HCT116 (cell line): ENCODE results near the gene MRPS18A. TPM values are rescaled to one million over a fixed set of nuclear protein-coding genes. Genes with fewer than 3 reads are reported as not detected.

Experiments
- ATAC-seq: fragments of 200-7000 bp; cut with Tn5 transposase; 2 replicates; pipeline ENCODE4 v1.9.1; 2020; ENCODE audit warnings: mild to moderate bottlenecking, moderate library complexity
- BruUV-seq: library from RNA; stranded (reverse); fragments of 400-500 nt; replicated peaks from 2 replicates; lab custom pipeline; 2021; lab: Mats Ljungman, UMichigan
- CTCF ChIA-PET: fragments of 300-600 bp; sonication (Branson Sonifier 250); formaldehyde crosslinking; loops from one replicate; lab custom pipeline; 2021; ENCODE audit warnings: antibody characterized with exemption; lab: Charles Lee
- POLR2A ChIA-PET: fragments of 300-600, 350-600 bp; sonication (Branson Sonifier 250); formaldehyde crosslinking; loops from one replicate; lab custom pipeline; 2021; ENCODE audit warnings: antibody characterized with exemption; lab: Charles Lee
- RAD21 ChIA-PET, 2 experiments: fragments of 300-600 bp; sonication (Branson Sonifier 250); formaldehyde crosslinking; loops; one replicate each; lab custom pipeline; 2023; ENCODE audit warnings: low total read pairs in 2 of 2; ENCODE audit not compliant: uncharacterized antibody in 2 of 2, unreplicated experiment in 2 of 2, low non-redundant PET in 1 of 2; lab: Charles Lee
- DNase-seq: peaks from one replicate; pipeline ENCODE4 v3.0.0-alpha.2; 2010; ENCODE audit warnings: low read depth, low spot score
- H2AFZ ChIP-seq: fragments of 200-600 bp; shearing (Covaris generic), sonication (generic); 2 replicates; pipeline ENCODE4 v1.6.1; 2017; ENCODE audit warnings: low read depth, mixed run types, mixed read lengths, antibody characterized with exemption, low read length; ENCODE audit not compliant: poor library complexity, severe bottlenecking
- H3K27ac ChIP-seq: 2 replicates; pipeline ENCODE4 v1.5.1; 2012; ENCODE audit warnings: low read depth, low read length
- H3K27me3 ChIP-seq: fragments of 200-600 bp; sonication (generic); 2 replicates; pipeline ENCODE4 v1.6.1; 2016; ENCODE audit warnings: mixed run types, low read length, mixed read lengths; ENCODE audit not compliant: insufficient read depth
- H3K36me3 ChIP-seq, 2 experiments: fragments of 200-500 bp in 1 of 2; fragments of 200-600 bp in 1 of 2; sonication (Bioruptor generic) in 1 of 2; sonication (generic) in 1 of 2; 2 replicates each; pipeline versions ENCODE4 v1.5.1 to v1.6.1; 2014 to 2016; ENCODE audit warnings: low read length in 2 of 2, inconsistent platforms in 1 of 2, mixed read lengths in 1 of 2, mixed run types in 1 of 2; ENCODE audit not compliant: insufficient read depth in 2 of 2, control insufficient read depth in 1 of 2
- H3K4me1 ChIP-seq, 2 experiments: fragments of 200-600 bp in 1 of 2; sonication (generic) in 1 of 2; 2 replicates each; pipeline versions ENCODE4 v1.5.1 to v1.6.1; 2012 to 2017; ENCODE audit warnings: low read length in 2 of 2, inconsistent platforms in 1 of 2, mild to moderate bottlenecking in 1 of 2, mixed read lengths in 1 of 2, mixed run types in 1 of 2, moderate library complexity in 1 of 2; ENCODE audit not compliant: insufficient read depth in 2 of 2, control insufficient read depth in 1 of 2
- H3K4me2 ChIP-seq: fragments of 200-600 bp; sonication (generic); 2 replicates; pipeline ENCODE4 v1.6.1; 2017; ENCODE audit warnings: mixed run types, low read length, mixed read lengths
- H3K4me3 ChIP-seq, 2 experiments: fragments of 200-600 bp in 1 of 2; sonication (generic) in 1 of 2; replicated peaks in 1 of 2; 2 replicates each; pipeline ENCODE4 v1.5.1; 2011 to 2016; ENCODE audit warnings: low read length in 2 of 2, control low read depth in 1 of 2, low read depth in 1 of 2, mild to moderate bottlenecking in 1 of 2, mixed read lengths in 1 of 2, mixed run types in 1 of 2
- H3K79me2 ChIP-seq: fragments of 200-600 bp; sonication (generic); 2 replicates; pipeline ENCODE4 v1.6.1; 2017; ENCODE audit warnings: mild to moderate bottlenecking, mixed run types, low read length, moderate library complexity, mixed read lengths; ENCODE audit not compliant: insufficient read depth
- H3K9ac ChIP-seq: fragments of 200-600 bp; sonication (generic); 2 replicates; pipeline ENCODE4 v1.6.1; 2016; ENCODE audit warnings: low read length, mixed read lengths
- H3K9me2 ChIP-seq: fragments of 200-600 bp; sonication (generic), shearing (Covaris generic); 2 replicates; pipeline ENCODE4 v1.6.1; 2017; ENCODE audit warnings: mixed run types, mild to moderate bottlenecking, moderate library complexity; ENCODE audit not compliant: insufficient read depth
- H3K9me3 ChIP-seq, 2 experiments: fragments of 200-500 bp in 1 of 2; fragments of 200-600 bp in 1 of 2; sonication (Bioruptor generic) in 1 of 2; sonication (generic) in 1 of 2; 2 replicates each; pipeline ENCODE4 v1.6.1; 2014 to 2017; ENCODE audit warnings: low read length in 2 of 2, mixed read lengths in 2 of 2, inconsistent platforms in 1 of 2, low read depth in 1 of 2, mild to moderate bottlenecking in 1 of 2, mixed run types in 1 of 2, moderate library complexity in 1 of 2; ENCODE audit not compliant: control insufficient read depth in 1 of 2, insufficient read depth in 1 of 2
- H4K20me1 ChIP-seq: fragments of 200-600 bp; sonication (generic), shearing (Covaris generic); 2 replicates; pipeline ENCODE4 v1.6.1; 2017; ENCODE audit warnings: mixed run types, mild to moderate bottlenecking, moderate library complexity; ENCODE audit not compliant: insufficient read depth
- ATF3 ChIP-seq: IDR thresholded peaks from 2 replicates; pipeline ENCODE4 v1.6.1; 2012
- CBX3 ChIP-seq: IDR thresholded peaks from 2 replicates; pipeline ENCODE4 v1.6.1; 2012; ENCODE audit warnings: low read depth
- CEBPB ChIP-seq: IDR thresholded peaks from 2 replicates; pipeline ENCODE4 v1.6.1; 2012; ENCODE audit warnings: low read depth
- ELF1 ChIP-seq: IDR thresholded peaks from 2 replicates; pipeline ENCODE4 v1.6.1; 2012; ENCODE audit warnings: low read depth, borderline replicate concordance
- POLR2A ChIP-seq: IDR thresholded peaks from 2 replicates; pipeline ENCODE4 v1.7.0; 2011; ENCODE audit warnings: borderline replicate concordance; ENCODE audit not compliant: insufficient read depth, insufficient read length; ENCODE audit errors: extremely low read depth
- POLR2AphosphoS5 ChIP-seq: IDR thresholded peaks from 2 replicates; pipeline ENCODE4 v1.6.1; 2011; ENCODE audit warnings: mild to moderate bottlenecking, low read depth, low read length, moderate library complexity
- REST ChIP-seq: IDR thresholded peaks from 2 replicates; pipeline ENCODE4 v1.6.1; 2012; ENCODE audit warnings: low read depth
- SRF ChIP-seq: IDR thresholded peaks from 2 replicates; pipeline ENCODE4 v1.6.1; 2012; ENCODE audit warnings: low read depth
- YY1 ChIP-seq: IDR thresholded peaks from 2 replicates; pipeline ENCODE4 v1.6.1; 2011; ENCODE audit warnings: low read length, low read depth, moderate library complexity, mild to moderate bottlenecking; ENCODE audit not compliant: insufficient replicate concordance; ENCODE audit errors: extremely low read depth
- ZBTB33 ChIP-seq: IDR thresholded peaks from 2 replicates; pipeline ENCODE4 v1.6.1; 2011; ENCODE audit warnings: mild to moderate bottlenecking, low read length, moderate library complexity; ENCODE audit not compliant: insufficient replicate concordance; ENCODE audit errors: extremely low read depth
- ZFX ChIP-seq: fragments of 450-650 bp; IDR thresholded peaks from 2 replicates; pipeline ENCODE4 v1.6.1; 2017
- intact Hi-C: fragments of 100-400 bp; cut with micrococcal nuclease; formaldehyde crosslinking; loops from 2 replicates; pipeline ENCODE4 v1.10.0; 2022
- total RNA-seq: library from RNA; stranded (reverse); gene quantifications from one replicate; pipeline ENCODE4 v1.2.1, GENCODE V29; 2021; ENCODE audit not compliant: unreplicated experiment

The MRPS18A gene
- total RNA-seq, 1 experiment from 2014 or later = 63.0 TPM

- intact Hi-C loops = loop anchor here (2.0 to 5.0 kb wide), 2 partner anchors 143 to 617 kb away; partner anchors contain the start of genes HSP90AB1 and VEGFA
These were observed 57.9 kb downstream of the MRPS18A start for GRCh38 chr6:43629505-43630300.

GRCh38 chr6:43629104-43629504 is 58.5 kb downstream of the MRPS18A start, which contains the start of gene GTPBP2:
GTPBP2 (minus strand) TSS chr6:43629264; CDS start chr6:43629162, 102 bp downstream.
- ChIA-PET RAD21 (interaction anchor here in 1 of 2 experiments (0.7 to 1.5 kb wide), 2 partner anchors 56 to 450 kb away, joined by 4 to 7 read pairs; no protein-coding TSS in a partner anchor), POLR2A (interaction anchor here (0.6 to 3.4 kb wide), 18 partner anchors 11 to 883 kb away, joined by 3 to 43 read pairs (median 4); partner anchors contain the start of genes POLH, POLR1C, TBCC and VEGFA), CTCF (interaction anchor here (0.6 to 2.0 kb wide), 10 partner anchors 21 to 450 kb away, joined by 3 to 7 read pairs (median 4); partner anchors contain the start of gene VEGFA)
- H3K4me3 ChIP-seq = peak within 1 kb of the TSS; percentile 80 to 100
- H3K36me3 ChIP-seq = peaks cover 5 to 20% of the 10 kb centered on the region in 2 experiments; a peak in 1 of 4 replicates
- BruUV-seq = no TSS peak
- intact Hi-C loops = loop anchor here (2.0 to 5.0 kb wide), 2 partner anchors 143 to 618 kb away; partner anchors contain the start of genes HSP90AB1 and VEGFA
- peak within 1 kb of the TSS; percentile 80 for H2AFZ ChIP-seq
- H3K9me2 ChIP-seq = no peaks in the 10 kb centered on the region
- peak within 1 kb of the TSS; percentile 88 for H3K9ac ChIP-seq
- peak within 1 kb of the TSS; percentile 84 for H3K4me2 ChIP-seq
- peak within 1 kb of the TSS; percentile 86 for H3K27ac ChIP-seq
- DNase-seq = peak; percentile 97
- peak; percentile 85 for ATAC-seq
- no peaks in the 10 kb centered on the region for H4K20me1 ChIP-seq
- H3K27me3 ChIP-seq = no peaks in the 10 kb centered on the region
- no peaks in the 10 kb centered on the region for H3K9me3 ChIP-seq
- peaks cover 20 to 39% of the 10 kb centered on the region in 2 experiments for H3K4me1 ChIP-seq
- peaks cover 24% of the 10 kb centered on the region for H3K79me2 ChIP-seq
- TF ChIP-seq ZBTB33 = peak; percentile 55
- no peak for TF ChIP-seq REST
- TF ChIP-seq SRF = no peak
- TF ChIP-seq CBX3 = no peak
- no peak for TF ChIP-seq ATF3
- no peak for TF ChIP-seq CEBPB
- TF ChIP-seq YY1 = no peak
- peak; percentile 20; the same call in 1 of the 2 replicates for TF ChIP-seq ZFX

More at GRCh38 chr6:43629505-43630300, 57.9 kb downstream of the MRPS18A start:
- CTCF ChIA-PET = interaction anchor here (0.6 to 2.0 kb wide), 10 partner anchors 22 to 449 kb away, joined by 3 to 7 read pairs (median 4); partner anchors contain the start of gene VEGFA
- Histone ChIP-seq H4K20me1 (no peaks in the 10 kb centered on the region), H3K4me1 (peaks cover 20 to 39% of the 10 kb centered on the region in 2 experiments), H3K4me2 (peak overlapping the region; percentile 84), H3K36me3 (peaks cover 3 to 14% of the 10 kb centered on the region in 2 experiments; a peak in 1 of 4 replicates), H3K9me2 (no peaks in the 10 kb centered on the region), H3K27ac (peak overlapping the region; percentile 86), H3K4me3 (peak overlapping the region; percentile 80 to 100), H3K9ac (peak overlapping the region; percentile 88), H2AFZ (peak overlapping the region; percentile 80), H3K79me2 (peaks cover 24% of the 10 kb centered on the region), H3K9me3 (no peaks in the 10 kb centered on the region), H3K27me3 (no peaks in the 10 kb centered on the region)
- RAD21 ChIA-PET = interaction anchor here in 1 of 2 experiments (0.7 to 1.5 kb wide), 2 partner anchors 55 to 449 kb away, joined by 4 to 7 read pairs; no protein-coding TSS in a partner anchor
- POLR2A ChIA-PET = interaction anchor here (0.6 to 3.4 kb wide), 19 partner anchors 11 to 884 kb away, joined by 3 to 43 read pairs (median 3); partner anchors contain the start of genes POLH, POLR1C, TBCC and VEGFA
- TSS peak; percentile 41 for BruUV-seq
- peak; percentile 80 for ATAC-seq
- peak; percentile 95 for DNase-seq
- TF ChIP-seq ELF1 (no peak), POLR2AphosphoS5 (peak; percentile 91), POLR2A (peak; percentile 80)
